ENCODE data around the gene OR3A3. TPM values are rescaled to one million over a fixed set of nuclear protein-coding genes. Genes with fewer than 3 reads are reported as not detected.
"Not testable (repeated sequence)": the region's sequence is repeated elsewhere in the genome, so short reads cannot be mapped to it uniquely, and the experiment has no call there.

The OR3A3 gene
- total RNA-seq, 4 donors from 2014 or later: not detected

GRCh38 chr17:3415610-3416009 is 4.4 kb downstream of the OR3A3 start:
- Histone ChIP-seq H3K36me3 (no peaks in the 10 kb centered on the region), H3K27me3 (no peaks in the 10 kb centered on the region), H3K4me3 (no peak overlapping the region), H3K9me3 (no peaks in the 10 kb centered on the region), H3K4me1 (no peaks in the 10 kb centered on the region), H3K27ac (no peak overlapping the region)
- 82 to 86% methylated on average over 5 of the region's 5 CpGs for WGBS, 2 donors
- DNase-seq (ENCODE audit: low spot score in 2 of 2): no peak
- TF ChIP-seq CTCF (IDR thresholded peaks at IDR 0.05): no peak
- no peak for TF ChIP-seq EP300 (IDR thresholded peaks at IDR 0.05)
- TF ChIP-seq POLR2A (IDR thresholded peaks at IDR 0.05): no peak

- H3K27me3 ChIP-seq: no peaks in the 10 kb centered on the region
- DNase-seq (ENCODE audit: low spot score in 2 of 2): no peak
- WGBS, 2 donors: 59 to 78% methylated on average over 2 of the region's 2 CpGs
- H3K4me3 ChIP-seq: no peak overlapping the region
- H3K36me3 ChIP-seq: no peaks in the 10 kb centered on the region
- no peak overlapping the region for H3K27ac ChIP-seq
- H3K4me1 ChIP-seq: no peaks in the 10 kb centered on the region
- no peaks in the 10 kb centered on the region for H3K9me3 ChIP-seq
- TF ChIP-seq EP300 (IDR thresholded peaks at IDR 0.05) (no peak), POLR2A (IDR thresholded peaks at IDR 0.05) (no peak), CTCF (IDR thresholded peaks at IDR 0.05) (no peak)
Measured at GRCh38 chr17:3418222-3418621, 7.1 kb downstream of the OR3A3 start.

GRCh38 chr17:3433215-3433614 is 22.0 kb downstream of the OR3A3 start:
- H3K9me3 ChIP-seq; H3K4me1 ChIP-seq; H3K27ac ChIP-seq; H3K4me3 ChIP-seq; DNase-seq (ENCODE audit: low spot score in 2 of 2); H3K27me3 ChIP-seq; H3K36me3 ChIP-seq: not testable (repeated sequence)
- 38 to 41% methylated on average over 7 of the region's 7 CpGs for WGBS, 2 donors

- no peak for DNase-seq (ENCODE audit: low spot score in 2 of 2)
- H3K4me3 ChIP-seq: no peak within 1 kb of the TSS
- H3K4me1 ChIP-seq: no peaks in the 10 kb centered on the region
- TF ChIP-seq POLR2A (IDR thresholded peaks at IDR 0.05): no peak
- TF ChIP-seq CTCF (IDR thresholded peaks at IDR 0.05): no peak
- TF ChIP-seq EP300 (IDR thresholded peaks at IDR 0.05): no peak
- H3K27ac ChIP-seq: no peak within 1 kb of the TSS
- WGBS, 2 donors: 81 to 84% methylated on average over 3 of the region's 3 CpGs
- no peaks in the 10 kb centered on the region for H3K27me3 ChIP-seq
- H3K36me3 ChIP-seq: no peaks in the 10 kb centered on the region
- H3K9me3 ChIP-seq: peaks cover 0 to 7% (median 2%) of the 10 kb centered on the region in 4 donors
Measured at GRCh38 chr17:3433741-3434140, 22.6 kb downstream of the OR3A3 start, which contains the start of gene OR1E2. TSS of gene OR1E2 (minus strand) at chr17:3433841. CDS start at chr17:3433841, 0 bp downstream.

- no peaks in the 10 kb centered on the region for H3K9me3 ChIP-seq
- TF ChIP-seq EP300 (IDR thresholded peaks at IDR 0.05) (no peak), CTCF (IDR thresholded peaks at IDR 0.05) (no peak), POLR2A (IDR thresholded peaks at IDR 0.05) (no peak)
- no peaks in the 10 kb centered on the region for H3K27me3 ChIP-seq
- no peaks in the 10 kb centered on the region for H3K36me3 ChIP-seq
- DNase-seq (ENCODE audit: low spot score in 2 of 2): no peak
- H3K4me3 ChIP-seq: no peak overlapping the region
- H3K27ac ChIP-seq: no peak overlapping the region
- no peaks in the 10 kb centered on the region for H3K4me1 ChIP-seq
- 46 to 53% methylated on average over 1 of the region's 1 CpG for WGBS, 2 donors
Measured at GRCh38 chr17:3438368-3438767, 27.2 kb downstream of the OR3A3 start.

GRCh38 chr17:3440451-3440850 is 29.3 kb downstream of the OR3A3 start:
- Histone ChIP-seq H3K27me3 (no peaks in the 10 kb centered on the region), H3K4me1 (no peaks in the 10 kb centered on the region), H3K27ac (no peak overlapping the region), H3K36me3 (no peaks in the 10 kb centered on the region), H3K4me3 (no peak overlapping the region), H3K9me3 (no peaks in the 10 kb centered on the region)
- TF ChIP-seq POLR2A (IDR thresholded peaks at IDR 0.05) (no peak), EP300 (IDR thresholded peaks at IDR 0.05) (no peak), CTCF (IDR thresholded peaks at IDR 0.05) (no peak)
- WGBS, 2 donors: 54 to 62% methylated on average over 2 of the region's 2 CpGs
- no peak for DNase-seq (ENCODE audit: low spot score in 2 of 2)
